GM19351 (cell line): ENCODE measurements around the gene FUT1.
"Not testable (repeated sequence)": the region's sequence is repeated elsewhere in the genome, so short reads cannot be mapped to it uniquely, and the experiment has no call there.

Experiments used
- ATAC-seq: cut with Tn5 transposase; IDR thresholded peaks from one replicate; pipeline ENCODE4 v1.9.1; 2021; ENCODE audit warnings: mild to moderate bottlenecking, moderate library complexity; ENCODE audit not compliant: unreplicated experiment

FUT1 gene

GRCh38 chr19:48718711-48719231 is 33.7 kb downstream of the FUT1 start:
- ATAC-seq, result no peak

DNA sequence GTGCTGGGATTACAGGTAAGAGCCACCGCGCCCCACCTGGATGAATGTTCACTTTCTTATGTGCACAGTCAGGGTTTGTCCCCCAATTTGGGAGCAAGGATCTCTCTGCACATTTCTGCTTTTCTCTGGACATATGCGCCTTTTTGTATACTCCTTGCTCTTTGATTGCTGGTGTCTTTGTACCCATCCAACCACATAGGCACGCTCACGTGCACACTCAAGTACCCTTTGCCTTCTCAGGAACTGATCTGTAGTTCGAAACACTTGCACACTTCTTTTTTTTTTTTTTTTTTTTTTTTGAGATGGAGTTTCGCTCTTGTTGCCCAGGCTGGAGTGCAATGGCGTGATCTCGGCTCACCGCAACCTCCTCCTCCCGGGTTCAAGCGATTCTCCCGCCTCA is 34.3 kb downstream of the FUT1 start:
- not testable (repeated sequence) for ATAC-seq

GRCh38 chr19:48716562-48717291 is 35.7 kb downstream of the FUT1 start:
- ATAC-seq, result no peak

GRCh38 chr19:48715681-48716171 is 36.7 kb downstream of the FUT1 start:
- ATAC-seq, result no peak

DNA sequence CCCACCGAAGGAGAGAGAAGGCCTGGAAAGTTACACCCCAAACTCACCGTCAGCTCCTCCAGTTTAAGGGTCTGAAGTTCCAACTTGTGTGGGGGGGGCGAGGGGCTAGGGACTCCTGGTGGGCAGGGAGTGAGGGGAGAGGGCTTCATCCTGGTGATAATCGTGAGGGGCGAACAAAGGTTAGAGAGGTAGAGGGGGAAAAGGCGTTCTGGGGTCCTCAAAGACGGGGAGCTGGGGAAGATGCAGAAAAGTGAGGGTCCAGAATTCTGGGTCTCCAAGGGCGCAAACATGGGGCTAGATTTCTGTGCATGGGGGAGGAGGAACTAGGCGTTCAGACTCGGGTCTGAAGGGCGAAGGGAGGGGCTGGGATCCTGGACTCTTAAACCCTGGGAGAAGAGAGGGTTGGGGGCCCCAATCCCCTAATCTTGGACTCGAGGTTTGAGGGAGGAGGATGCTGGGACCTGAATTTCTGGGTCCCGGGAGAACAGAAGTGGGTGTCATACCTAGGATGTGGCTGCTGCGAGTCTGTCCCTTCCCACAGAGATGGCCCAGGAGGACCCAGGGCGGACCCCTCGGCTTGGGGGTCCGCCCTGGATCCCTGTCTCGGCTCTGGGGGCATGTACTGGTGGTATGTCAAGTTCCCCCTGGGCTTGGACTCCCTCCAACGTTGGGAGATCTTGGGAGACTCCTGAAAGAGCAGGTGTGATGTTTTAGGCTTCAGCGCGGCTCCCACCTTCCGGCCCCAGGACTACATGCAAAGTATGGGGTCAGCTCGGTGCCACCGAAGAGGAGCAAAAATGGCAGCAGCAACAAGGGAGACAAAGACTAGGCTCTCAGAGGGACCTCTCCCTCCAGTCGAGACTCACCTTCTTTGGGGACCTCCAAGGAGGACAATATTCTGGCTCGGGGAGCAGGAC is 37.4 kb downstream of the FUT1 start:
- no peak for ATAC-seq

DNA sequence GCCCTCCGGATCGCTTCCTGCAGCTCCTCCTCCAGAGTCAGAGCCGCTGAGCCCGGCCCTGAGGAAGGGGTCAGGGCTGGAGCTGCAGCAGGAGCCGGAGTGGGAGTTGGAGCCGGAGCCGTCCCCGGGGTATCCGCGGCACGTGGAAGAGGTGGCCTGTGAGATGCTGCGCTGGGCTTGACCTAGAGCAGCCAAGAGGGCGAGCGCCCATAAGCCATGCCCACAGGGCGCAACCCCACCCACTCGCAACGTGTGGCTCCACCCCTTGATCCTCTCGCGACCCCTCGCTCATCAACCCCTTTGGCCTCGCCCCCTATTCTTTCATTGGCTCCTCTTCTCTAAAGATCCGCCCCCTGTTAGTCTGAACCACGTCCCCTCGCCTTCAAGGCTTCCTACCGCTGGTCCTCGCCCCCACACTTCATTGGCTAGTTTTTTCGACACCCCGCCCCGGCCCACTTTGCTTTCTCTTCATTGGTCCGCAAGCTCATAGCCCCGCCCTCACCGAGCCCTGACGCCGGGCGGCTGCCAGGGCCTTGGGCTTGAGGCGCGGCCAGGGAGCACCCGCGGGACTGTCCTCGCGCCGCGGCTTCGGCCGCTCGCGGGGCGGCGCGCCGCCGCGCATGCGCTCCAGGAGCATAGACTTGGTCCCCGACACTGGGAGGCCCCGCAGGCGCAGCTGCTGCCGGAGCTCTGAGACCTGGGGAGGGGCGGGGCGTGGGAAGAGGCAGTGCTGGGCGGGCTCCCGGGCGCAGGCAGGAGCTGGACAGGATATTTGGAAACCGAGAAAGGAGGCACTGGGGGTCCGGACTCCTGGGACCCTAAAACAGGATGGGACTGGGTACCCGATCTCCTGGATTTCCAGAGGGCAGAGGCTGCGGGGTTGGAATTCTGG is 38.3 kb downstream of the FUT1 start:
- ATAC-seq, result peak; percentile 89

DNA sequence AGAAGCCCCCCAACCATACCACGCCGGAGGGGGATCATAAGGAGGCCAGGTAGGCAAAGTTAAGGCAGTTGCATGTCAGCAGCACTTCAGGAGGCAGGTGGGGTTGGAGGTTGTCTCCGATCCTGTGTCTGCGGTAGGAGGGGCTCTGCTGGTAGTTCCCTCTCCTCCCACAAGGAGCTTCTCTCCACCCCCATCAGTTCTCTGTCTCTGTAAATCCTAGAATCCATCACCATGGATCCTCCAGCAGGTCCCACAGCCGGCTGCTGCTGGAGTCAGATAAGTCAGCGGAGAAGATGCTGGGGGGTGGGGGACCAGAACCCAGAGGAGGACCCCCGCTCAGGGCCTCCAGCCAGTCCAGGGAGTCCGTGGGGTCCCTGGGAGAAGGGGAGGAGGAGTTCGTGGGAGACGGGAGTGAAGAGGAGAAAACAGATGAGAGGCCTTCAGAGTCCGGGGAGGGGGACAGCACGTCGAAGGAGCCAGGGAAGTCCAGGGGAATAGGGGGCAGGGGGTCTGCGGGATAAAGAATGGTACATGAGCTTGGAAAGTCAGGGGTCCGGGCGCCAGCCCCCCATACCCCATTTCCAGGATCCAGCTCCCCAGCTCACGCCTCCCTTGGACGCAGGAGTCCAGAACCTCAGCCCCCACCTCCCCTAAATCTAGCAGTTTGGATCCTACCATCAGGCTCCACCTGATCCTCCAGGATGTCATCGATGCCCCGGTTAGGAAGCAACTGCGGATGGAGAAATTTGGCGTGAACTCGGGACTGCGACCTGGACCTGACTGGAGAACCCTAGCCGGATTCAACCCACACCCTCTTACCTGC is 39.2 kb downstream of the FUT1 start:
- ATAC-seq, result no peak

- no peak for ATAC-seq
Measured at GRCh38 chr19:48711106-48711662, 41.3 kb downstream of the FUT1 start.

- ATAC-seq, result no peak
Measured at GRCh38 chr19:48708471-48708870, 44.0 kb downstream of the FUT1 start.

- ATAC-seq, result no peak
Measured at GRCh38 chr19:48705431-48705830, 47.0 kb downstream of the FUT1 start.

- ATAC-seq, result no peak
Measured at GRCh38 chr19:48703316-48703715, 49.1 kb downstream of the FUT1 start.

DNA sequence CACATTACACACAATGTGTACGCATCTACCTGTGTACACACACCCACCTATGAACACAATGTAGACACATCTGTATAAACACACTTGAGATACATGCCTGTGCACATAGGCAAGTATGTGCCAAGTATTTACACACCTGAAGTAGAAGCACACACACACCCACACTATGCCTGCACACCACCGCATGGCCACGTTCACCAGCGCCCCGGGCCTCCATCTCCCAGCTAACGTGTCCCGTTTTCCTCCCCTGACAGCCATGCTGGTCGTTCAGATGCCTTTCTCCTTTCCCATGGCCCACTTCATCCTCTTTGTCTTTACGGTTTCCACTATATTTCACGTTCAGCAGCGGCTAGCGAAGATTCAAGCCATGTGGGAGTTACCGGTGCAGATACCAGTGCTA is 49.7 kb downstream of the FUT1 start:
- no peak for ATAC-seq

DNA sequence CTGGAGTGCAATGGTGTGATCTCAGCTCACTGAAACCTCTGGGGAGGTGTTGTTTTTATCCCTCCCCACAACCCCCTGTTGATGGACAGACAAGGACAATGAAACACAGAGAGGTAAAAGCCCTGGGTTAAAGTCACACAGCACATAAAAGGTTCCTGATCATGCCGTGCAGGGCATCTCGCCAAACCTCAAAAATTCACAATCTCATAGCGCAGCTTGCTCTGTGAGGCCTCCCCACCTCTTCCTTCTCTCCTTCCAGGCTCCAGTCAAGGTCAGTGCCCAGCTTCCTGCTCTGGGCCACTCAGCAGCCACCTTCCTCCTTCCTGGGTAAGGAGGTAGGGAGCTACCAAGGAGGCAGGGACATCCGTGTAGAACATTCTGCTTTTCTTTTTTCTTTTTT is 54.4 kb downstream of the FUT1 start:
- no peak for ATAC-seq
